SJCRH30 (cell line): ENCODE results near the gene NPIPA1. TPM values are rescaled to one million over a fixed set of nuclear protein-coding genes. Genes with fewer than 3 reads are reported as not detected.
A peak's percentile ranks its signal among the peaks of the same experiment; 100 is the strongest.
"Not testable (repeated sequence)": the region's sequence is repeated elsewhere in the genome, so short reads cannot be mapped to it uniquely, and the experiment has no call there.

Experiments used
- DNase-seq, 2 experiments: peaks; one replicate each; pipeline ENCODE4 v3.0.0-alpha.2; 2015 to 2020
- H3K27ac ChIP-seq: fragments of 250-450 bp; sonication (Bioruptor Pico); 2 replicates; pipeline ENCODE4 v1.5.1; 2020; ENCODE audit warnings: mild to moderate bottlenecking, moderate library complexity
- H3K27me3 ChIP-seq: fragments of 250-450 bp; sonication (Bioruptor Pico); 2 replicates; pipeline ENCODE4 v1.5.1; 2020; ENCODE audit warnings: mild to moderate bottlenecking, moderate library complexity
- H3K36me3 ChIP-seq: fragments of 250-450 bp; sonication (Bioruptor Pico); 2 replicates; pipeline ENCODE4 v1.5.1; 2020; ENCODE audit warnings: mild to moderate bottlenecking, moderate library complexity
- H3K4me1 ChIP-seq: fragments of 250-450 bp; sonication (Bioruptor Pico); 2 replicates; pipeline ENCODE4 v1.5.1; 2020; ENCODE audit warnings: mild to moderate bottlenecking, moderate library complexity
- H3K4me3 ChIP-seq: fragments of 250-450 bp; sonication (Bioruptor Pico); 2 replicates; pipeline ENCODE4 v1.5.1; 2020; ENCODE audit warnings: mild to moderate bottlenecking, moderate library complexity
- H3K9me3 ChIP-seq: fragments of 250-450 bp; sonication (Bioruptor Pico); replicated peaks from 2 replicates; pipeline ENCODE4 v1.5.1; 2020; ENCODE audit warnings: mild to moderate bottlenecking, moderate library complexity
- total RNA-seq: library from RNA; depleted of rRNA; stranded (reverse); fragments of >200 nt; shearing (Covaris generic); gene quantifications from 2 replicates; pipeline ENCODE4 v1.2.3, GENCODE V29; 2014; rRNA removed

The NPIPA1 gene
- total RNA-seq = 29.2 and 36.8 TPM in 2 replicates

GRCh38 chr16:14937143-14937542, at the start of gene NPIPA1:
Gene NPIPA1, plus strand, starts transcription at chr16:14937443. Its CDS starts 0 bp downstream, at chr16:14937443.
- not testable (repeated sequence) for DNase-seq, H3K36me3 ChIP-seq

GRCh38 chr16:14892111-14892510, 45.1 kb upstream of the NPIPA1 start:
- not testable (repeated sequence) for H3K4me3 ChIP-seq, DNase-seq, H3K27me3 ChIP-seq, H3K27ac ChIP-seq, H3K36me3 ChIP-seq, H3K4me1 ChIP-seq, H3K9me3 ChIP-seq

More at GRCh38 chr16:14937143-14937542, at the start of gene NPIPA1:
- H3K4me3 ChIP-seq, H3K9me3 ChIP-seq, H3K27ac ChIP-seq, H3K4me1 ChIP-seq, H3K27me3 ChIP-seq: not testable (repeated sequence)

GRCh38 chr16:14895382-14895781, 41.9 kb upstream of the NPIPA1 start:
- not testable (repeated sequence) for H3K4me1 ChIP-seq, H3K36me3 ChIP-seq, H3K27me3 ChIP-seq, H3K9me3 ChIP-seq, DNase-seq, H3K27ac ChIP-seq, H3K4me3 ChIP-seq

- not testable (repeated sequence) for DNase-seq, H3K4me3 ChIP-seq, H3K27me3 ChIP-seq, H3K27ac ChIP-seq, H3K9me3 ChIP-seq, H3K36me3 ChIP-seq, H3K4me1 ChIP-seq
These were observed 41.2 kb upstream of the NPIPA1 start for GRCh38 chr16:14896023-14896422.

- not testable (repeated sequence) for H3K27me3 ChIP-seq, DNase-seq, H3K4me3 ChIP-seq, H3K4me1 ChIP-seq, H3K36me3 ChIP-seq, H3K27ac ChIP-seq, H3K9me3 ChIP-seq
These were observed 40.1 kb upstream of the NPIPA1 start for GRCh38 chr16:14897006-14897664.

GRCh38 chr16:14898162-14898561, 39.1 kb upstream of the NPIPA1 start:
- H3K4me3 ChIP-seq, H3K36me3 ChIP-seq, H3K4me1 ChIP-seq, H3K27ac ChIP-seq, H3K9me3 ChIP-seq, DNase-seq, H3K27me3 ChIP-seq: not testable (repeated sequence)

GRCh38 chr16:14903191-14903957, 33.9 kb upstream of the NPIPA1 start:
- H3K27ac ChIP-seq, H3K4me3 ChIP-seq, H3K36me3 ChIP-seq, H3K27me3 ChIP-seq, H3K9me3 ChIP-seq, H3K4me1 ChIP-seq: not testable (repeated sequence)
- DNase-seq = peak in 1 of 2 experiments; percentile 36

- DNase-seq, H3K27me3 ChIP-seq, H3K4me3 ChIP-seq, H3K9me3 ChIP-seq, H3K4me1 ChIP-seq, H3K27ac ChIP-seq, H3K36me3 ChIP-seq: not testable (repeated sequence)
These were observed 27.5 kb upstream of the NPIPA1 start for GRCh38 chr16:14909744-14910143.

GRCh38 chr16:14910833-14911629, 26.2 kb upstream of the NPIPA1 start:
- H3K4me3 ChIP-seq, H3K27ac ChIP-seq, H3K36me3 ChIP-seq: not testable (repeated sequence)

GRCh38 chr16:14911954-14912353, 25.3 kb upstream of the NPIPA1 start:
- peak overlapping the region; percentile 74 for H3K4me3 ChIP-seq
- not testable (repeated sequence) for H3K4me1 ChIP-seq, H3K36me3 ChIP-seq, H3K27me3 ChIP-seq, H3K9me3 ChIP-seq, H3K27ac ChIP-seq
- DNase-seq = peak in 1 of 2 experiments; percentile 53

More at GRCh38 chr16:14910833-14911629, 26.2 kb upstream of the NPIPA1 start:
- not testable (repeated sequence) for H3K9me3 ChIP-seq, DNase-seq, H3K27me3 ChIP-seq, H3K4me1 ChIP-seq

GRCh38 chr16:14912588-14912987, 24.7 kb upstream of the NPIPA1 start:
- H3K27ac ChIP-seq, DNase-seq, H3K36me3 ChIP-seq, H3K4me3 ChIP-seq, H3K27me3 ChIP-seq, H3K4me1 ChIP-seq, H3K9me3 ChIP-seq: not testable (repeated sequence)

- H3K4me3 ChIP-seq, H3K27ac ChIP-seq, H3K27me3 ChIP-seq, H3K36me3 ChIP-seq, H3K4me1 ChIP-seq, H3K9me3 ChIP-seq: not testable (repeated sequence)
- DNase-seq = peak in 1 of 2 experiments; percentile 10
These were observed 18.7 kb upstream of the NPIPA1 start for GRCh38 chr16:14918504-14918903.

- not testable (repeated sequence) for H3K36me3 ChIP-seq, H3K27ac ChIP-seq, H3K27me3 ChIP-seq, H3K4me1 ChIP-seq, H3K4me3 ChIP-seq, H3K9me3 ChIP-seq
- peak in 1 of 2 experiments; percentile 42 for DNase-seq
These were observed 17.2 kb upstream of the NPIPA1 start for GRCh38 chr16:14919837-14920600.

GRCh38 chr16:14922285-14922684, 15.0 kb upstream of the NPIPA1 start:
- not testable (repeated sequence) for DNase-seq, H3K4me1 ChIP-seq, H3K27me3 ChIP-seq, H3K4me3 ChIP-seq, H3K27ac ChIP-seq, H3K9me3 ChIP-seq, H3K36me3 ChIP-seq

GRCh38 chr16:14922968-14923367, 14.3 kb upstream of the NPIPA1 start:
- not testable (repeated sequence) for DNase-seq, H3K36me3 ChIP-seq, H3K4me3 ChIP-seq, H3K27me3 ChIP-seq, H3K4me1 ChIP-seq, H3K9me3 ChIP-seq, H3K27ac ChIP-seq
